NT2/D1 (cell line): ENCODE measurements around the gene PRKG1.

ENCODE experiments used
- DNase-seq: peaks from one replicate; pipeline ENCODE4 v3.0.0-alpha.2; 2011; ENCODE audit warnings: low read depth, low spot score
- H3K27me3 ChIP-seq: 2 replicates; pipeline ENCODE4 v1.6.0; 2011; ENCODE audit warnings: mild to moderate bottlenecking; ENCODE audit not compliant: insufficient read length, insufficient read depth
- H3K36me3 ChIP-seq: 2 replicates; pipeline ENCODE4 v1.6.1; 2011; ENCODE audit warnings: mild to moderate bottlenecking, low read length, mixed read lengths; ENCODE audit not compliant: insufficient read depth, insufficient read length
- H3K4me1 ChIP-seq: 2 replicates; pipeline ENCODE4 v1.5.1; 2011; ENCODE audit not compliant: insufficient read depth, insufficient read length
- H3K4me3 ChIP-seq: 2 replicates; pipeline ENCODE4 v1.5.1; 2011; ENCODE audit warnings: low read depth; ENCODE audit not compliant: insufficient read length
- H3K9ac ChIP-seq: 2 replicates; pipeline ENCODE4 v1.6.0; 2011; ENCODE audit warnings: low read depth; ENCODE audit not compliant: insufficient read length
- H3K9me3 ChIP-seq: 2 replicates; pipeline ENCODE4 v1.5.1; 2011; ENCODE audit warnings: mild to moderate bottlenecking, low read length; ENCODE audit not compliant: insufficient read depth
- SUZ12 ChIP-seq: IDR thresholded peaks from 2 replicates; pipeline ENCODE4 v1.6.1; 2011; ENCODE audit not compliant: insufficient read length, insufficient read depth; ENCODE audit errors: extremely low read depth
- YY1 ChIP-seq: IDR thresholded peaks from 2 replicates; pipeline ENCODE4 v1.6.1; 2011; ENCODE audit not compliant: insufficient read length, insufficient read depth
- ZNF274 ChIP-seq: IDR thresholded peaks from 2 replicates; pipeline ENCODE4 v1.6.1; 2011; ENCODE audit warnings: mild to moderate bottlenecking, low read depth, low read length

Gene PRKG1

GRCh38 chr10:51834548-51834947 lies 760.3 kb downstream of the PRKG1 start:
- no peaks in the 10 kb centered on the region for H3K4me1 ChIP-seq
- H3K36me3 ChIP-seq, result no peaks in the 10 kb centered on the region
- H3K9ac ChIP-seq, result no peak overlapping the region
- H3K9me3 ChIP-seq, result no peaks in the 10 kb centered on the region; the same call in 1 of the 2 replicates
- DNase-seq, result no peak
- TF ChIP-seq YY1, result no peak
- H3K4me3 ChIP-seq, result no peak overlapping the region
- no peaks in the 10 kb centered on the region for H3K27me3 ChIP-seq

- Histone ChIP-seq H3K9ac (no peak overlapping the region), H3K27me3 (no peaks in the 10 kb centered on the region), H3K4me1 (no peaks in the 10 kb centered on the region), H3K9me3 (no peaks in the 10 kb centered on the region; the same call in 1 of the 2 replicates), H3K36me3 (no peaks in the 10 kb centered on the region), H3K4me3 (no peak overlapping the region)
- DNase-seq, result peak; percentile 11
- no peak for TF ChIP-seq YY1
- no peak for TF ChIP-seq ZNF274
- TF ChIP-seq SUZ12, result no peak
These were observed 764.2 kb downstream of the PRKG1 start for GRCh38 chr10:51838471-51838870.

- Histone ChIP-seq H3K9me3 (no peaks in the 10 kb centered on the region), H3K9ac (no peak overlapping the region), H3K4me3 (no peak overlapping the region), H3K36me3 (no peaks in the 10 kb centered on the region), H3K27me3 (no peaks in the 10 kb centered on the region), H3K4me1 (no peaks in the 10 kb centered on the region)
- TF ChIP-seq YY1 (no peak), ZNF274 (no peak), SUZ12 (no peak)
- no peak for DNase-seq
These were observed 769.7 kb downstream of the PRKG1 start for GRCh38 chr10:51843966-51844365.

- TF ChIP-seq ZNF274, result no peak
- no peak for TF ChIP-seq YY1
- TF ChIP-seq SUZ12, result no peak
- Histone ChIP-seq H3K9me3 (no peaks in the 10 kb centered on the region), H3K9ac (no peak overlapping the region), H3K4me1 (no peaks in the 10 kb centered on the region), H3K27me3 (no peaks in the 10 kb centered on the region), H3K36me3 (no peaks in the 10 kb centered on the region), H3K4me3 (no peak overlapping the region)
- no peak for DNase-seq
These were observed 772.7 kb downstream of the PRKG1 start for GRCh38 chr10:51846856-51847506.

GRCh38 chr10:51852297-51852696 lies 778.0 kb downstream of the PRKG1 start:
- Histone ChIP-seq H3K27me3 (no peaks in the 10 kb centered on the region), H3K4me1 (no peaks in the 10 kb centered on the region), H3K9me3 (no peaks in the 10 kb centered on the region), H3K9ac (no peak overlapping the region), H3K4me3 (no peak overlapping the region), H3K36me3 (no peaks in the 10 kb centered on the region)
- TF ChIP-seq SUZ12, result no peak
- TF ChIP-seq YY1, result no peak
- no peak for TF ChIP-seq ZNF274
- DNase-seq, result no peak

GRCh38 chr10:51857305-51857704 lies 783.0 kb downstream of the PRKG1 start:
- Histone ChIP-seq H3K9me3 (no peaks in the 10 kb centered on the region), H3K27me3 (no peaks in the 10 kb centered on the region), H3K4me1 (no peaks in the 10 kb centered on the region), H3K4me3 (no peak overlapping the region), H3K36me3 (no peaks in the 10 kb centered on the region), H3K9ac (no peak overlapping the region)
- TF ChIP-seq ZNF274 (no peak), YY1 (no peak), SUZ12 (no peak)
- no peak for DNase-seq

- H3K4me3 ChIP-seq, result no peak overlapping the region
- H3K9me3 ChIP-seq, result no peaks in the 10 kb centered on the region
- H3K4me1 ChIP-seq, result no peaks in the 10 kb centered on the region
- TF ChIP-seq YY1 (no peak), SUZ12 (no peak), ZNF274 (no peak)
- H3K27me3 ChIP-seq, result no peaks in the 10 kb centered on the region
- DNase-seq, result no peak
- H3K36me3 ChIP-seq, result no peaks in the 10 kb centered on the region
- no peak overlapping the region for H3K9ac ChIP-seq
These were observed 786.0 kb downstream of the PRKG1 start for GRCh38 chr10:51860257-51860656.

GRCh38 chr10:51861051-51861450 lies 786.8 kb downstream of the PRKG1 start:
- Histone ChIP-seq H3K9me3 (no peaks in the 10 kb centered on the region), H3K4me1 (no peaks in the 10 kb centered on the region), H3K4me3 (no peak overlapping the region), H3K36me3 (no peaks in the 10 kb centered on the region), H3K9ac (no peak overlapping the region), H3K27me3 (no peaks in the 10 kb centered on the region)
- DNase-seq, result no peak
- no peak for TF ChIP-seq ZNF274
- TF ChIP-seq YY1, result no peak
- TF ChIP-seq SUZ12, result no peak
